RPMI7951 (cell line): ENCODE results near the gene NR2C1. TPM values are rescaled to one million over a fixed set of nuclear protein-coding genes. Genes with fewer than 3 reads are reported as not detected.
A peak's percentile ranks its signal among the peaks of the same experiment; 100 is the strongest.
"Not testable (repeated sequence)": the region's sequence is repeated elsewhere in the genome, so short reads cannot be mapped to it uniquely, and the experiment has no call there.

ENCODE experiments used
- DNase-seq: peaks from one replicate; pipeline ENCODE4 v3.0.0-alpha.2; 2012; ENCODE audit warnings: low read depth
- total RNA-seq: library from RNA; depleted of rRNA; stranded (reverse); fragments of >200 nt; shearing (Covaris generic); gene quantifications from 2 replicates; pipeline ENCODE4 v1.2.3, GENCODE V29; 2014; rRNA removed

The NR2C1 gene
- 18.7 and 24.0 TPM in 2 replicates for total RNA-seq

- peak; percentile 87 for DNase-seq
Observed at GRCh38 chr12:95072900-95073697, at the start of gene NR2C1. NR2C1 (minus strand) TSS chr12:95073618; CDS start chr12:95067384, 6,234 bp downstream.

GRCh38 chr12:95118788-95119179 is 45.4 kb upstream of the NR2C1 start:
- DNase-seq, result no peak

- DNase-seq, result peak; percentile 59
Observed at GRCh38 chr12:95118138-95118787, 44.8 kb upstream of the NR2C1 start.

GRCh38 chr12:95117178-95117599 is 43.8 kb upstream of the NR2C1 start:
- DNase-seq, result peak; percentile 68

- no peak for DNase-seq
Observed at GRCh38 chr12:95116773-95117172, 43.4 kb upstream of the NR2C1 start.

- no peak for DNase-seq
Observed at GRCh38 chr12:95116341-95116740, 42.9 kb upstream of the NR2C1 start.

- DNase-seq, result no peak
Observed at GRCh38 chr12:95115641-95116040, 42.2 kb upstream of the NR2C1 start.

GRCh38 chr12:95114766-95115405 is 41.5 kb upstream of the NR2C1 start:
- no peak for DNase-seq

GRCh38 chr12:95107362-95107761 is 33.9 kb upstream of the NR2C1 start:
- no peak for DNase-seq

- no peak for DNase-seq
Observed at GRCh38 chr12:95105540-95105939, 32.1 kb upstream of the NR2C1 start.

GRCh38 chr12:95104919-95105452 is 31.6 kb upstream of the NR2C1 start:
- no peak for DNase-seq

- peak; percentile 93 for DNase-seq
Observed at GRCh38 chr12:95102916-95103671, 29.7 kb upstream of the NR2C1 start.

GRCh38 chr12:95101957-95102356 is 28.5 kb upstream of the NR2C1 start:
- not testable (repeated sequence) for DNase-seq

- no peak for DNase-seq
Observed at GRCh38 chr12:95100264-95101190, 27.1 kb upstream of the NR2C1 start.

GRCh38 chr12:95099270-95099790 is 25.9 kb upstream of the NR2C1 start:
- no peak for DNase-seq

- no peak for DNase-seq
Observed at GRCh38 chr12:95096852-95097251, 23.4 kb upstream of the NR2C1 start.

- DNase-seq, result no peak
Observed at GRCh38 chr12:95096378-95096777, 23.0 kb upstream of the NR2C1 start.

- DNase-seq, result not testable (repeated sequence)
Observed at GRCh38 chr12:95095866-95096265, 22.4 kb upstream of the NR2C1 start.

GRCh38 chr12:95089462-95089861 is 16.0 kb upstream of the NR2C1 start:
- no peak for DNase-seq

- no peak for DNase-seq
Observed at GRCh38 chr12:95088379-95088778, 15.0 kb upstream of the NR2C1 start.
